Stimulated activated naive CD4-positive, alpha-beta T cell (primary cell): ENCODE measurements around the gene MRPL20.
"Not testable (repeated sequence)": the region's sequence is repeated elsewhere in the genome, so short reads cannot be mapped to it uniquely, and the experiment has no call there.

Experiments used
- DNase-seq, 6 experiments: peaks; one replicate each; lab custom pipeline; 2025; lab: John Stamatoyannopoulos, UW

The MRPL20 gene

GRCh38 chr1:1437033-1437903 lies 30.2 kb upstream of the MRPL20 start:
- no peak for DNase-seq

GRCh38 chr1:1436630-1437032 lies 29.5 kb upstream of the MRPL20 start:
- no peak for DNase-seq

GRCh38 chr1:1435911-1436629 lies 29.0 kb upstream of the MRPL20 start:
- DNase-seq, result no peak

- DNase-seq, result peak; percentile 21 to 51 (median 40)
Observed at GRCh38 chr1:1435106-1435903, 28.2 kb upstream of the MRPL20 start, which contains the start of gene VWA1. Gene VWA1 (plus strand): TSS chr1:1435690. CDS start chr1:1435749, 59 bp downstream.

GRCh38 chr1:1434824-1435105 lies 27.7 kb upstream of the MRPL20 start:
- DNase-seq, result no peak

- DNase-seq, result peak in 1 of 6 experiments; percentile 17
Observed at GRCh38 chr1:1434131-1434823, 27.2 kb upstream of the MRPL20 start.

GRCh38 chr1:1433804-1434130 lies 26.7 kb upstream of the MRPL20 start:
- no peak for DNase-seq

GRCh38 chr1:1432951-1433803 lies 26.1 kb upstream of the MRPL20 start:
- no peak for DNase-seq

GRCh38 chr1:1432274-1432950 lies 25.3 kb upstream of the MRPL20 start:
- DNase-seq, result no peak

- DNase-seq, result no peak
Observed at GRCh38 chr1:1431845-1432273, 24.8 kb upstream of the MRPL20 start.

GRCh38 chr1:1430992-1431844 lies 24.1 kb upstream of the MRPL20 start:
- no peak for DNase-seq

GRCh38 chr1:1430114-1430982 lies 23.3 kb upstream of the MRPL20 start:
- no peak for DNase-seq

- no peak for DNase-seq
Observed at GRCh38 chr1:1429671-1430073, 22.6 kb upstream of the MRPL20 start.

- DNase-seq, result not testable (repeated sequence)
Observed at GRCh38 chr1:1428967-1429366, 21.9 kb upstream of the MRPL20 start.

- no peak for DNase-seq
Observed at GRCh38 chr1:1428174-1428573, 21.1 kb upstream of the MRPL20 start.

- no peak for DNase-seq
Observed at GRCh38 chr1:1427820-1428148, 20.7 kb upstream of the MRPL20 start.

GRCh38 chr1:1427106-1427819 lies 20.2 kb upstream of the MRPL20 start:
- no peak for DNase-seq

- no peak for DNase-seq
Observed at GRCh38 chr1:1426496-1427105, 19.5 kb upstream of the MRPL20 start.
